HCT116 (cell line): ENCODE measurements around the gene DAZAP1.

ENCODE experiments used
- CEBPB ChIP-seq: IDR thresholded peaks from 2 replicates; pipeline ENCODE4 v1.6.1; 2012; ENCODE audit warnings: low read depth
- JUND ChIP-seq: IDR thresholded peaks from 2 replicates; pipeline ENCODE4 v1.6.1; 2012
- REST ChIP-seq: IDR thresholded peaks from 2 replicates; pipeline ENCODE4 v1.6.1; 2012; ENCODE audit warnings: low read depth

GRCh38 chr19:1425902-1426301 lies 18.5 kb downstream of the DAZAP1 start:
- TF ChIP-seq REST (no peak), JUND (no peak), CEBPB (no peak)
